Endodermal cell (in vitro differentiated cells): ENCODE data around the gene ADAMTSL4. TPM values are rescaled to one million over a fixed set of nuclear protein-coding genes. Genes with fewer than 3 reads are reported as not detected.

Experiments used
- DNase-seq: peaks from one replicate; pipeline ENCODE4 v3.0.0-alpha.2; 2017
- H3K27ac ChIP-seq: 2 replicates; pipeline ENCODE4 v1.5.1; 2013; ENCODE audit warnings: mild to moderate bottlenecking, low read depth, low read length, moderate library complexity
- H3K27me3 ChIP-seq: 2 replicates; pipeline ENCODE4 v1.6.1; 2013; ENCODE audit warnings: mild to moderate bottlenecking, low read length, moderate library complexity; ENCODE audit not compliant: insufficient read depth, control insufficient read depth, poor library complexity, severe bottlenecking
- H3K36me3 ChIP-seq: 2 replicates; pipeline ENCODE4 v1.7.0; 2013; ENCODE audit warnings: mild to moderate bottlenecking, low read length, moderate library complexity; ENCODE audit not compliant: control insufficient read depth, insufficient read depth
- H3K4me1 ChIP-seq: one replicate; pipeline ENCODE4 v1.7.0; 2013; ENCODE audit warnings: low read length; ENCODE audit not compliant: control insufficient read depth, insufficient read depth
- H3K4me3 ChIP-seq: 2 replicates; pipeline ENCODE4 v1.5.1; 2013; ENCODE audit warnings: mild to moderate bottlenecking, low read length, moderate library complexity
- H3K9ac ChIP-seq: 2 replicates; pipeline ENCODE4 v1.6.1; 2013; ENCODE audit warnings: mild to moderate bottlenecking, low read length, moderate library complexity; ENCODE audit not compliant: poor library complexity, severe bottlenecking; ENCODE audit errors: extremely low read depth
- H3K9me3 ChIP-seq: 2 replicates; pipeline ENCODE4 v1.6.1; 2013; ENCODE audit warnings: mild to moderate bottlenecking, low read length, moderate library complexity; ENCODE audit not compliant: control insufficient read depth
- H3K27ac Mint-ChIP-seq: 2 replicates; pipeline ENCODE4 v1.8.0; 2020; ENCODE audit warnings: mixed read lengths
- H3K27me3 Mint-ChIP-seq: 2 replicates; pipeline ENCODE4 v1.8.0; 2021; ENCODE audit warnings: mild to moderate bottlenecking, mixed read lengths; ENCODE audit not compliant: insufficient read depth
- H3K36me3 Mint-ChIP-seq: 2 replicates; pipeline ENCODE4 v1.8.0; 2020; ENCODE audit warnings: low read depth, mixed read lengths
- H3K4me1 Mint-ChIP-seq: 2 replicates; pipeline ENCODE4 v1.8.0; 2020; ENCODE audit warnings: mixed read lengths
- H3K4me3 Mint-ChIP-seq: 2 replicates; pipeline ENCODE4 v1.8.0; 2020; ENCODE audit warnings: mild to moderate bottlenecking, moderate library complexity, mixed read lengths
- H3K9me3 Mint-ChIP-seq: 2 replicates; pipeline ENCODE4 v1.8.0; 2020; ENCODE audit warnings: mild to moderate bottlenecking, mixed read lengths
- WGBS, 2 experiments: methylation state at CpG; one replicate each; pipeline versions ENCODE4 v1.1.5 to v1.1.7; 2013; ENCODE audit warnings: missing lambda C conversion rate in 2 of 2, mixed read lengths in 1 of 2; ENCODE audit not compliant: insufficient coverage in 1 of 2, insufficient read length in 1 of 2; 5-methylcytosine and 5-hydroxymethylcytosine counted together
- total RNA-seq, 2 donors: library from RNA; stranded (reverse); fragmentation: NEBNext Ultra II Directional in 1 of 2; extraction: Animal tissue kit (Norgen Biotek cat#: 25700) in 1 of 2; gene quantifications; 2 replicates in 1 of 2; 3 replicates in 1 of 2; pipeline ENCODE4 v1.2.1, GENCODE V29; 2021
- TF ChIP-seq, protein P1 (sequence below): fragments of 200-600 bp; sonication (generic); conservative IDR thresholded peaks from 2 replicates; pipeline ENCODE4 v1.5.0; 2021; ENCODE audit warnings: antibody characterized with exemption, mild to moderate bottlenecking

The ADAMTSL4 gene
- total RNA-seq, 2 donors from 2014 or later: 3.7 to 3.9 TPM

GRCh38 chr1:150574260-150575071 lies 25.3 kb downstream of the ADAMTSL4 start:
- Histone ChIP-seq H3K9me3 (no peaks in the 10 kb centered on the region), H3K4me1 (peaks cover 6% of the 10 kb centered on the region), H3K9ac (peak overlapping the region; percentile 100), H3K36me3 (peaks cover 79% of the 10 kb centered on the region), H3K27me3 (no peaks in the 10 kb centered on the region), H3K27ac (no peak overlapping the region), H3K4me3 (peak overlapping the region; percentile 92)
- H3K9me3 Mint-ChIP-seq: no peaks in the 10 kb centered on the region
- H3K36me3 Mint-ChIP-seq: peaks cover 86% of the 10 kb centered on the region
- H3K27me3 Mint-ChIP-seq: no peaks in the 10 kb centered on the region
- TF ChIP-seq, protein P1, sequence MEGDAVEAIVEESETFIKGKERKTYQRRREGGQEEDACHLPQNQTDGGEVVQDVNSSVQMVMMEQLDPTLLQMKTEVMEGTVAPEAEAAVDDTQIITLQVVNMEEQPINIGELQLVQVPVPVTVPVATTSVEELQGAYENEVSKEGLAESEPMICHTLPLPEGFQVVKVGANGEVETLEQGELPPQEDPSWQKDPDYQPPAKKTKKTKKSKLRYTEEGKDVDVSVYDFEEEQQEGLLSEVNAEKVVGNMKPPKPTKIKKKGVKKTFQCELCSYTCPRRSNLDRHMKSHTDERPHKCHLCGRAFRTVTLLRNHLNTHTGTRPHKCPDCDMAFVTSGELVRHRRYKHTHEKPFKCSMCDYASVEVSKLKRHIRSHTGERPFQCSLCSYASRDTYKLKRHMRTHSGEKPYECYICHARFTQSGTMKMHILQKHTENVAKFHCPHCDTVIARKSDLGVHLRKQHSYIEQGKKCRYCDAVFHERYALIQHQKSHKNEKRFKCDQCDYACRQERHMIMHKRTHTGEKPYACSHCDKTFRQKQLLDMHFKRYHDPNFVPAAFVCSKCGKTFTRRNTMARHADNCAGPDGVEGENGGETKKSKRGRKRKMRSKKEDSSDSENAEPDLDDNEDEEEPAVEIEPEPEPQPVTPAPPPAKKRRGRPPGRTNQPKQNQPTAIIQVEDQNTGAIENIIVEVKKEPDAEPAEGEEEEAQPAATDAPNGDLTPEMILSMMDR: no peak
- DNase-seq: no peak
- peak overlapping the region; percentile 98 for H3K4me3 Mint-ChIP-seq
- peak overlapping the region; percentile 78 for H3K27ac Mint-ChIP-seq
- 88 to 89% methylated on average over 4 of the region's 6 CpGs for WGBS, 2 experiments
- H3K4me1 Mint-ChIP-seq: peaks cover 32% of the 10 kb centered on the region

DNA sequence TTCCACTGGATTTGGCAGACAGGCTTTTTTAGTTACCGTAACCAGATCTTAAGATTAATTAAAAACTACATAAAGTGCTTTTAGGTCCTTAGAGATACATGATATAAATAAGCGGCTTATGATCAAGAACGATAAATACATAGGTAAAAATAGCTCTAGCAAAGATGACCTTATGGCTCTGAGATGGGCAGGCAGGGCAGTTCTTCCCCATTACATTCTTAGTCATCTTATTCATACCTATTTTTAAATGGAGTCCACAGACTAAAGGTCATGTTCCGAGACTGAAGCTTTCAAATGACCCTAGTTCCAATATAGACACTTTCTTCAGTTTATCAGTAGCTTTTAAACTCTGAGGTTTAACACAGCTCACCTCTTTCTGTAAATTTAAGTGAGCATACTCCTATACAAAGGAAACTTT lies 25.9 kb downstream of the ADAMTSL4 start:
- TF ChIP-seq, protein P1: no peak
- peaks cover 26% of the 10 kb centered on the region for H3K4me1 Mint-ChIP-seq
- H3K27me3 ChIP-seq: no peaks in the 10 kb centered on the region
- no peaks in the 10 kb centered on the region for H3K9me3 ChIP-seq
- no peak overlapping the region for H3K27ac ChIP-seq
- H3K36me3 Mint-ChIP-seq: peaks cover 80% of the 10 kb centered on the region
- H3K27ac Mint-ChIP-seq: peak overlapping the region; percentile 78
- no peaks in the 10 kb centered on the region for H3K27me3 Mint-ChIP-seq
- 83 to 94% methylated on average over 1 to 4 of the region's 4 CpGs for WGBS, 2 experiments
- H3K4me3 ChIP-seq: peak overlapping the region; percentile 92
- peak overlapping the region; percentile 98 for H3K4me3 Mint-ChIP-seq
- H3K9ac ChIP-seq: peak overlapping the region; percentile 100
- DNase-seq: no peak
- H3K36me3 ChIP-seq: peaks cover 76% of the 10 kb centered on the region
- no peaks in the 10 kb centered on the region for H3K9me3 Mint-ChIP-seq
- H3K4me1 ChIP-seq: peaks cover 6% of the 10 kb centered on the region

DNA sequence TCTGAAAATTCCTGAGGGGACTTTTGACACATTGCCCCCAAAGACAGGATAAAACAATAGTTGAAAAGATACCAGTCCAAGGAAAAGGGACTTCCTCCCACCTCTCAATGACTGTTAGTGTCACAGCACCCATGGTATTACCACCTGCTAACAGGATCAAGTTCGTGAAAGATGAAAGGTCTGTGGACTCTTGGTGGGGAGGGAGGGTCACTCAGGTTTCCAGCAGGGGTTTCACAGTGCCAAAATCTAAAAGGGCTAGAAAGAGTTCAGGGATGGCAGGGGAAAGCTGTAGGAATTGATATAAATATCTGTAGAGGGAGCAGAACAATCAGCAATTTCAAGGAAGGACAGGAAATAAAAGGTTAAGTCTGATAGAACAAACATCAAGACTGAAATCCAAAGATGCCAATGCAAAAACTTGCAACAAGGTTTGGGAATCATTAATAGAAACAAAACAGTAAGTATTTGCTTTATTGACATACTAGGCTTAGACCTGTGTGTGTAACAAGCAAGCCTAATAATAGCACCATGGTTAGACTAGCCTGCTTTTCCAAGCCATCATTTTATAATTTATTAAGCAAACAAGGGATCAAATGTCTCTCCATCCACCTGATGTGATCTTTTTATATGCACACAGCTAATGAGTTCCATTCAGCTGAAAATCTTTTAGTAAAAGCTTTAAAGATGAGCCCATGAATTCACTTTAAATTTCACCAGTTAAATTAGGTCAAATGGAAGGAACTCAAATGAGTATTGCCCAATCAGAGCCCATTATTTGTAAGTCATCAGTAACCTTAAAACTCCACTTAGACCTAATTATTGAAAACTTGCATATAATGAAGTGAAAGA lies 26.5 kb downstream of the ADAMTSL4 start:
- Histone ChIP-seq H3K27me3 (no peaks in the 10 kb centered on the region), H3K9ac (peak overlapping the region; percentile 100), H3K4me3 (peak overlapping the region; percentile 92), H3K27ac (no peak overlapping the region), H3K36me3 (peaks cover 76% of the 10 kb centered on the region), H3K4me1 (peaks cover 6% of the 10 kb centered on the region), H3K9me3 (no peaks in the 10 kb centered on the region)
- Mint-ChIP-seq H3K9me3 (no peaks in the 10 kb centered on the region), H3K4me3 (peak overlapping the region; percentile 98), H3K36me3 (peaks cover 79% of the 10 kb centered on the region), H3K27me3 (no peaks in the 10 kb centered on the region), H3K27ac (peak overlapping the region; percentile 72), H3K4me1 (peaks cover 25% of the 10 kb centered on the region)
- WGBS, 2 experiments: 15 to 40% methylated on average over 1 of the region's 1 CpG
- no peak for DNase-seq
- TF ChIP-seq, protein P1: no peak
